Activated naive CD8-positive, alpha-beta T cell treated with anti-CD3 and anti-CD28 coated beads, Interleukin-2, amount 10 ng/mL, durations not matched to agents 7 days and 5 days (primary cell): ENCODE data around the gene SAP25. TPM values are rescaled to one million over a fixed set of nuclear protein-coding genes. Genes with fewer than 3 reads are reported as not detected.
"Not testable (repeated sequence)": the region's sequence is repeated elsewhere in the genome, so short reads cannot be mapped to it uniquely, and the experiment has no call there.

ENCODE experiments used
- ATAC-seq: fragments of 150-1000 bp; cut with Tn5 transposase; one replicate; pipeline ENCODE4 v1.10.0; 2021; ENCODE audit warnings: low read depth, moderate library complexity
- POLR2A ChIA-PET: fragments of 350-600 bp; sonication (Branson Sonifier 250); formaldehyde crosslinking; loops from one replicate; lab custom pipeline; 2021; ENCODE audit warnings: antibody characterized with exemption; lab: Charles Lee
- DNase-seq: peaks from one replicate; pipeline ENCODE4 v3.0.0; 2021
- H3K27ac Mint-ChIP-seq: one replicate; pipeline ENCODE4 v1.8.0; 2022; ENCODE audit warnings: mild to moderate bottlenecking, mixed read lengths
- H3K27me3 Mint-ChIP-seq: one replicate; pipeline ENCODE4 v1.8.0; 2022; ENCODE audit warnings: mild to moderate bottlenecking, moderate library complexity, mixed read lengths
- H3K36me3 Mint-ChIP-seq: one replicate; pipeline ENCODE4 v1.8.0; 2021; ENCODE audit warnings: mild to moderate bottlenecking, mixed read lengths
- H3K4me1 Mint-ChIP-seq: one replicate; pipeline ENCODE4 v1.8.0; 2021; ENCODE audit warnings: mixed read lengths
- H3K4me3 Mint-ChIP-seq: one replicate; pipeline ENCODE4 v1.8.0; 2022; ENCODE audit warnings: mild to moderate bottlenecking, moderate library complexity, mixed read lengths
- H3K9me3 Mint-ChIP-seq: one replicate; pipeline ENCODE4 v1.8.0; 2021; ENCODE audit warnings: mixed read lengths
- total RNA-seq, 2 experiments: library from RNA; stranded (reverse); gene quantifications; one replicate each; pipeline ENCODE4 v1.2.3, GENCODE V29; 2021

SAP25 gene
- total RNA-seq, 2 experiments from 2014 or later: 54.3 to 57.6 TPM

GRCh38 chr7:100544967-100545359, 28.7 kb downstream of the SAP25 start:
- peak overlapping the region; percentile 89 for H3K27ac Mint-ChIP-seq
- no peaks in the 10 kb centered on the region for H3K9me3 Mint-ChIP-seq
- H3K36me3 Mint-ChIP-seq: peaks cover 11% of the 10 kb centered on the region
- no peak for DNase-seq
- ATAC-seq: no peak
- peaks cover 85% of the 10 kb centered on the region for H3K4me1 Mint-ChIP-seq
- H3K4me3 Mint-ChIP-seq: peak overlapping the region; percentile 71
- POLR2A ChIA-PET: interaction anchor here (0.5 to 1.5 kb wide), 8 partner anchors 9 to 642 kb away, joined by 3 to 4 read pairs (median 3); partner anchors contain the start of genes FBXO24 and LRCH4
- H3K27me3 Mint-ChIP-seq: no peaks in the 10 kb centered on the region

- POLR2A ChIA-PET: interaction anchor here (0.6 to 0.9 kb wide), 2 partner anchors 10 to 643 kb away, joined by 3 to 4 read pairs; no protein-coding TSS in a partner anchor
- peaks cover 11% of the 10 kb centered on the region for H3K36me3 Mint-ChIP-seq
- peak overlapping the region; percentile 89 for H3K27ac Mint-ChIP-seq
- peak overlapping the region; percentile 71 for H3K4me3 Mint-ChIP-seq
- no peaks in the 10 kb centered on the region for H3K27me3 Mint-ChIP-seq
- H3K9me3 Mint-ChIP-seq: no peaks in the 10 kb centered on the region
- no peak for ATAC-seq
- no peak for DNase-seq
- H3K4me1 Mint-ChIP-seq: peaks cover 82% of the 10 kb centered on the region
These were observed 29.3 kb downstream of the SAP25 start for GRCh38 chr7:100544386-100544785.

DNA sequence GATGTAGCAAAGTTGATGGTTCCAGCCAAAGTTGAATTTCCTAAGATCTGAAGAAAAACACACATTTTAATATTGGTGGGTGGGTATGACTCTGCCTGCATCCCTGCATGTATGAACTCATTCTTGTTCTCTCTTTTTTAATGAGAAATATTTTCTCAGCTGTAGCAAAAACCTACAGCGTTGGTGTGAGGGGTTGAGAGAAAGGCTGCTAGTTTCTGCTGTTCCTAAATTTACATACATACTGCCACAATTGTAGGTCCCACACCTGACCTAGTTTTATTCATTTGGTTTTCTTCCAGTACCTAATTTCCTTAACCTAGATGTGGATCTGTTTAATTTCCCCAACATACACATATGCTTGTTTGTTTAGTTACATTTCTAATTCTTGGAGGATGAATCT, 30.1 kb downstream of the SAP25 start:
- no peak for DNase-seq
- Mint-ChIP-seq H3K4me1 (peaks cover 77% of the 10 kb centered on the region), H3K9me3 (no peaks in the 10 kb centered on the region), H3K27me3 (no peaks in the 10 kb centered on the region), H3K4me3 (peak overlapping the region; percentile 71), H3K36me3 (peaks cover 9% of the 10 kb centered on the region), H3K27ac (peak overlapping the region; percentile 89)
- POLR2A ChIA-PET: interaction anchor here (0.7 to 1.3 kb wide), 3 partner anchors 13 to 115 kb away, joined by 3 to 4 read pairs (median 3); partner anchors contain the start of gene ZCWPW1
- no peak for ATAC-seq

GRCh38 chr7:100541309-100541708, 32.4 kb downstream of the SAP25 start:
- H3K27me3 Mint-ChIP-seq, ATAC-seq, DNase-seq, H3K9me3 Mint-ChIP-seq, H3K36me3 Mint-ChIP-seq: not testable (repeated sequence)
- Mint-ChIP-seq H3K27ac (peak overlapping the region; percentile 74), H3K4me1 (peaks cover 59% of the 10 kb centered on the region), H3K4me3 (peak overlapping the region; percentile 53)
- POLR2A ChIA-PET: interaction anchor here (1.0 to 1.4 kb wide), 2 partner anchors 63 to 71 kb away, joined by 3 to 4 read pairs; partner anchors contain the start of gene MOSPD3

DNA sequence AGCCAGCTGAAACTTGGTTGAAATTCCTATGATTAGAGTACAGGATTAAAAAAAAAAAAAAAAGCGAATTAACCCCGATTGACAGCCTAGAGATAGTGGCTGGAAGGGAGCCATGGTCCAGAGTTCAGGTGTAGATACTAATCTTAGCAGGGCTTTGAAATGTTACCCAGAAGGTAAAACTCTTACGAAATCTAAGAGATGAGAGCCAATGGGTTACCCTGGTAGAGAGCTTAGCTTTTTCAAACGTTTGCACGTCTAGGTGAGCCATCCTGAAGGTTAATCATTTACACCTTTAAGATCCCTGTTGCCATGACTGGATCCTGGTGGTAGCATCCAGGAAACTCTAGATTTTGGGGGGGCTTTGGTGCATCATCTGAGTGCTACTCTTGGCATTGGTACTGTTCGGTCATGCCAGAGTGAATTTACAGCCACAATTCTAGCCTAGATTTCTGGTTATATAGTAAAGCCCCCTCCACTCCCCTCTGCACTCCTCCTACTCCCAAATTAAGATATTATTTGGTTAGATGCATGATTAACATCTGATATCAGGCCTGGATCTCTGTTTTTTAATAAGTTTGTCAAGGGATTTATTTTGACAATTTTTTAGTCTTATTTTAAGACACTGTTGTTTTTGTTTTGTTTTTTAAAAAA, 33.5 kb downstream of the SAP25 start:
- ATAC-seq: no peak
- POLR2A ChIA-PET: interaction anchor here (0.7 to 3.0 kb wide), 6 partner anchors 9 to 981 kb away, joined by 4 to 34 read pairs (median 4); partner anchors contain the start of genes FBXO24 and LRCH4
- H3K36me3 Mint-ChIP-seq: peaks cover 8% of the 10 kb centered on the region
- H3K9me3 Mint-ChIP-seq: no peaks in the 10 kb centered on the region
- no peak for DNase-seq
- H3K27me3 Mint-ChIP-seq: no peaks in the 10 kb centered on the region
- H3K4me3 Mint-ChIP-seq: peak overlapping the region; percentile 100
- peak overlapping the region; percentile 77 for H3K27ac Mint-ChIP-seq
- peaks cover 48% of the 10 kb centered on the region for H3K4me1 Mint-ChIP-seq

- ATAC-seq (no peak), DNase-seq (peak; percentile 42)
- Mint-ChIP-seq H3K27ac (peak overlapping the region; percentile 98), H3K4me1 (peaks cover 41% of the 10 kb centered on the region), H3K9me3 (no peaks in the 10 kb centered on the region), H3K27me3 (no peaks in the 10 kb centered on the region), H3K36me3 (peaks cover 8% of the 10 kb centered on the region), H3K4me3 (peak overlapping the region; percentile 100)
- POLR2A ChIA-PET: interaction anchor here (0.6 to 3.0 kb wide), 16 partner anchors 10 to 605 kb away, joined by 3 to 34 read pairs (median 4); partner anchors contain the start of genes FBXO24, LRCH4, NYAP1 and POP7
These were observed 34.2 kb downstream of the SAP25 start for GRCh38 chr7:100539436-100540006.

GRCh38 chr7:100538654-100539435, 34.9 kb downstream of the SAP25 start, which contains the start of gene AGFG2:
Gene AGFG2, plus strand, starts transcription at chr7:100539203. Its CDS starts 144 bp downstream, at chr7:100539347.
- POLR2A ChIA-PET: interaction anchor here (0.6 to 3.0 kb wide), 21 partner anchors 10 to 605 kb away, joined by 3 to 34 read pairs (median 4); partner anchors contain the start of genes FBXO24, LRCH4, NYAP1 and POP7
- H3K36me3 Mint-ChIP-seq: peaks cover 8% of the 10 kb centered on the region
- peak within 1 kb of the TSS; percentile 98 for H3K27ac Mint-ChIP-seq

DNA sequence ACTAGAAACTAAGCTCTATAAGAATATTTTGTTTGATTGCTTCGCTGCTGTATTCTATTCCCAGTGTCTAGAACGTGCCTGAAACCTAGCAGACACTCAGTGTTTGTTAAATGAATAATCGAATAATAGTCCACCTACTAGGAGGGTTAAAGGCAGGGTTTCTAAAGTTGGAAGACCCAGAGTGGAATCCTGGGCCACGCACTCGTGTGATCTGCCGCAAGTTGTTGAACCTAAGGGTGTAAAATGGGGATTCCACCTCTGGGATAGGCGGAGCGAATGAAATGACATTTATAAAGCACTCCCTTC, 35.4 kb downstream of the SAP25 start:
- H3K27me3 Mint-ChIP-seq: no peaks in the 10 kb centered on the region
- peak overlapping the region; percentile 98 for H3K27ac Mint-ChIP-seq
- H3K4me1 Mint-ChIP-seq: peaks cover 29% of the 10 kb centered on the region
- H3K9me3 Mint-ChIP-seq: no peaks in the 10 kb centered on the region
- ATAC-seq (no peak), DNase-seq (no peak)
- H3K36me3 Mint-ChIP-seq: peaks cover 8% of the 10 kb centered on the region
- POLR2A ChIA-PET: interaction anchor here (0.8 to 3.0 kb wide), 9 partner anchors 11 to 102 kb away, joined by 3 to 34 read pairs (median 3); partner anchors contain the start of genes FBXO24, LRCH4 and NYAP1
- H3K4me3 Mint-ChIP-seq: peak overlapping the region; percentile 100

More at GRCh38 chr7:100538654-100539435, 34.9 kb downstream of the SAP25 start, which contains the start of gene AGFG2:
- Mint-ChIP-seq H3K9me3 (no peaks in the 10 kb centered on the region), H3K27me3 (no peaks in the 10 kb centered on the region), H3K4me1 (peaks cover 34% of the 10 kb centered on the region), H3K4me3 (peak within 1 kb of the TSS; percentile 100)
- ATAC-seq: peak; percentile 97
- DNase-seq: peak; percentile 99

DNA sequence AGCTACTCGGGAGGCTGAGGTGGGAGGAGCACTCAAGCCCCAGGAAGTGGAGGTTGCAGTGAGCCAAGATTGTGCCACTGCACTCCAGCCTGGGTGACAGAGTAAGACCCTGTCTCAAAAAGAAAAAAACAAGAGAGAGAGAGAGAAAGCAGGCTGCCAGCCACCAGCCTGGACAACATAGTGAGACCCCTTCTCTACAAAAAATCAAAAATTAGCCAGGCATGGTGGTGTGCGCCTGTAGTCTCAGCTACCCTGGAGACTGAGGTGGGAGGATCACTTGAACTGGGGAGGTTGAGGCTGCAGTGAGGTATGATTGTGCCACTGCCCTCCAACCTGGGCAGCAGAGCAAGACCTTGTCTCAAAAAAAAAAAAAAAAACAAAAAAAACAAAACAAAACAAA, 37.0 kb downstream of the SAP25 start:
- H3K27ac Mint-ChIP-seq, H3K4me3 Mint-ChIP-seq, ATAC-seq, H3K27me3 Mint-ChIP-seq, H3K36me3 Mint-ChIP-seq, DNase-seq, POLR2A ChIA-PET, H3K9me3 Mint-ChIP-seq: not testable (repeated sequence)
- H3K4me1 Mint-ChIP-seq: peaks cover 15% of the 10 kb centered on the region

DNA sequence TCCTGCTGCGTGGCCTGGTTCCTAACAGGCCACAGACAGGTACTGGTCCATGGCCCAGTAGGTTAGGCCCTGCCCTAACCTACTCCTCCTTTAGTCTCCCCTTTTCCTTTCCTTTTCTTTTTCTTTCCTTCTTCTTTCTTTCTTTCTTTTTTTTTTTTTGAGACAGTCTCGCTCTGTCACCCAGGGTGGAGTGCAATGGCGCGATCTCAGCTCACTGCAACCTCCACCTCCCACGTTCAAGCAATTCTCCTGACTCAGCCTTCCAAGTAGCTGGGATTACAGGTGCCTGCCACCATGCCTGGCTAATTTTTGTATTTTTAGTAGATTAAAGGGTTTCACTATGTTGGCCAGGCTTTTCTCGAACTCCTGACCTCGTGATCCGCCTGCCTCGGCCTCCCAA, 37.7 kb downstream of the SAP25 start:
- not testable (repeated sequence) for H3K27me3 Mint-ChIP-seq, H3K27ac Mint-ChIP-seq, ATAC-seq, H3K4me1 Mint-ChIP-seq, H3K36me3 Mint-ChIP-seq, DNase-seq, H3K9me3 Mint-ChIP-seq, H3K4me3 Mint-ChIP-seq
- POLR2A ChIA-PET: interaction anchor here (0.8 kb wide), 1 partner anchor 57 kb away, joined by 4 read pairs; the partner anchor contains the start of gene TSC22D4

DNA sequence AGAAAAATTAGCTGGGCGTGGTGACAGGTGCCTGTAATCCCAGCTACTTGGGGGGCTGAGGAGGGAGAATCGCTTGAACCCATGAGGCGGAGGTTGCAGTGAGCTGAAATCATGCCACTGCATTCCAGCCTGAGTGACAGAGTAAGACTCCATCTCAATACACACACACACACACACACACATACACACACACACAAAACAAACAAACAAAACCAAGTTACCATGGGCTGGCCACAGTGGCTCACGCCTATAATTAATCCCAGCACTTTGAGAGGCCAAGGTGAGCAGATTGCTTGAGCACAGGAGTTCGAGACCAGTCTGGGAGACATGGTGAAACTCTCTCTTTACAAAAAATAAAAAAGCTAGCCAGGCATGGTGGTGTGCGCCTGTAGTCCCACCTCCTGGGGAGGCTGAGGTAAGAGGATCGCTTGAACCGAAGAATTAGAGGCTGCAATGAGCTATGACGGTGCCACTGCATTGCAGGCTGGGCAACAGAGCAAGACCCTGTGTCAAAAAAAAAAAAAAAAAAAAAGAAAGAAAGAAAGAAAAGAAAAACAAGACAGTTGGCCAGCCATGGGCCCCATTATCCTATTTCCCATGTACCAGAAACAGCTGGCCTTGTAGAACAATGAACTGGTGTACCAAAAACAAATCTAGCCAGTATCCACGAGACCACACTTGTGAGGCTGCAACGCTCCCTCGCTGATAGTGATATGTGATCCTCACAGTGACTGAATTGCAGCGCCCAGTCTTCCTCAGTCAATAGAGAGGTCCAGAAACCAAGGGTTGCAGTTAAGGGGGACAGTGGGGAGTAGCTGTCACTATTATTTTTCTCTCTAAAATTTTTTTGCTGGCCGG, 41.3 kb downstream of the SAP25 start:
- Mint-ChIP-seq H3K27ac (no peak overlapping the region), H3K36me3 (no peaks in the 10 kb centered on the region), H3K4me3 (no peak overlapping the region), H3K9me3 (no peaks in the 10 kb centered on the region), H3K4me1 (no peaks in the 10 kb centered on the region), H3K27me3 (peaks cover 1% of the 10 kb centered on the region)
- ATAC-seq (no peak), DNase-seq (no peak)
- POLR2A ChIA-PET: no interaction called here
